Measurements from ENCODE around the gene LRRN4.

Gene LRRN4

DNA sequence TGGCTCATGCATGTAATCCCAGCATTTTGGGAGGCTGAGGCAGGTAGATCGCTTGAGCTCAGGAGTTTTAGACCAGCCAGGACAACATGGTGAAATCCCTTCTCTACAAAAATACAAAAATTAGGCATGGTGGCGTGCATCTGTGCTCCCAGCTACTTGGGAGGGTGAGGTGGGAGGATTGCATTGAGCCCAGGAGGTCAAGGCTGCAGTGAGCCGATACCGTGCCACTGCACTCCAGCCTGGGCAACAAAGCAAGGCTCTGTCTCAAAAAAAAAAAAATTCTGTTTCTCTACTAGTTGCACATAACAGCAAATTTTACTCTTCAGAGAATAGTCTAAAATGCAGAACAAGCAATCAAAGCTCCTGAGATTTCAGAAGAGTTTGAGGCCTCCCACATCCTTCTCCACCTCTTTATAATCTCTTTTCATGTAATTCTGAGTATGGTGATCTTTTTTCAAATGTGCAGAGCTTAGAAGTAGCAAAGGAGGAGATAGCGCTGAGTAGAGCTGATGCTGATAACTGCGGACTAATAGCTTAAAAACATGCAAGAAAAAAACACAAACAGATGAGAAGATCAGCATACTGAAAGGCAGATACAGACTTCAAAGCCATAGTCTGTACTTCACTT lies 23.3 kb downstream of the LRRN4 start:
- no CpG with 5 or more reads among the region's 6 CpGs for WGBS (ENCODE audit: extremely low coverage, insufficient coverage, low lambda C conversion rate)
- Histone ChIP-seq H3K79me1 (ENCODE audit: low read length) (no peaks in the 10 kb centered on the region), H3K23ac (ENCODE audit: low read length) (no peak overlapping the region), H3K4me1 (ENCODE audit: control insufficient read depth, low read depth, low read length) (no peaks in the 10 kb centered on the region), H3K27ac (ENCODE audit: low read depth, low read length) (no peak overlapping the region), H4K8ac (ENCODE audit: low read depth, low read length) (no peak overlapping the region), H3K4me3 (ENCODE audit: low read length) (no peak overlapping the region), H3K18ac (ENCODE audit: low read length) (no peak overlapping the region), H3K4ac (ENCODE audit: low read depth, low read length) (no peak overlapping the region), H2AK5ac (ENCODE audit: low read length) (no peak overlapping the region), H2BK15ac (replicated peaks; ENCODE audit: low read depth) (no peak overlapping the region), H4K5ac (ENCODE audit: low read length) (no peak overlapping the region), H3K27me3 (ENCODE audit: insufficient read depth, low read length, poor library complexity) (no peaks in the 10 kb centered on the region), H3K56ac (ENCODE audit: low read length) (no peak overlapping the region), H3K9ac (ENCODE audit: low read length) (no peak overlapping the region), H2BK120ac (ENCODE audit: low read depth, low read length) (no peak overlapping the region), H3K36me3 (ENCODE audit: control insufficient read depth, insufficient read depth, low read length) (peaks cover 2% of the 10 kb centered on the region), H3K4me2 (ENCODE audit: low read length) (no peak overlapping the region), H2BK5ac (ENCODE audit: low read length) (no peak overlapping the region), H3K79me2 (ENCODE audit: control insufficient read depth, insufficient read depth, low read length) (no peaks in the 10 kb centered on the region)
- no peak for DNase-seq

DNA sequence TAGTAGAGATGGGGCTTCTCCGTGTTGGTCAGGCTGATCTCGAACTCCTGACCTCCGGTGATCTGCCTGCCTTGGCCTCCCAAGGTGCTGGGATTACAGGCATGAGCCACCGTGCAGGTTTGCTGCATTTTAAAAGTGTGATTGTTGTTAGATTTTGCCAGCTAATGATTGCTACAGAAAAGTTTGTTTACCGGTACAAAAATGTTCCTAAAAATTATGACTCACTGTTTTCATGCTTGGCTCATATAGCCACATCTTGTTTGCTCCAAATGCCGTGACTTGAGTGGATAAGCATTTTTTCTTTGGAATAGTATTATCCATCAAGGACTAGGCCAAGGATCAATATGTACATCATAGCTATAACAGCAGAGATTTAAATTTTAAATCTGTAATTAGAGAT lies 24.3 kb downstream of the LRRN4 start:
- no peaks in the 10 kb centered on the region for H3K4me1 ChIP-seq (ENCODE audit: control insufficient read depth, low read depth, low read length)
- no CpG with 5 or more reads among the region's 6 CpGs for WGBS (ENCODE audit: extremely low coverage, insufficient coverage, low lambda C conversion rate)
- no peak overlapping the region for H2AK5ac ChIP-seq (ENCODE audit: low read length)

DNA sequence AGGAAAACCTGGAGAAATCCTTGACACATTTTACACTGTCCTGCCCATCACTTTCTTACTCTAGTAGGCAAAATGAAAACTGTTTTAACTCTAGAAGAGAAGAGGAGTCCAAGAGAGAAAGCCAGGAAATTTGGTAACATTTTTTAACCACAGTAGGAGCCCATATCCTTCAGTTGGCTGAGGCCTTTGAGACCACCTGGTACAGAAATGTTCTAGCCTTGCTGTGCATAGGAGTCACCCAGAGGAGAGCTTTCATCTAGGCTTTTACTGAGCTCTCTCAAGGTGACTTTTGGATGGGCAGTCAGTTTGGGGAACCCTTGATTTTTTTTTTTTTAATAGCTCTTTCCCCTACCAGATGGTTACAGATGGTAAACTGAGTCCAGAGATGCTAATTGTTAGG lies 25.0 kb downstream of the LRRN4 start:
- no peak overlapping the region for H2BK5ac ChIP-seq (ENCODE audit: low read length)
- H2AK5ac ChIP-seq (ENCODE audit: low read length), result no peak overlapping the region
- H3K23ac ChIP-seq (ENCODE audit: low read length), result no peak overlapping the region
- no peak overlapping the region for H2BK120ac ChIP-seq (ENCODE audit: low read depth, low read length)
- H3K79me2 ChIP-seq (ENCODE audit: control insufficient read depth, insufficient read depth, low read length), result no peaks in the 10 kb centered on the region
- H3K56ac ChIP-seq (ENCODE audit: low read length), result no peak overlapping the region
- H3K36me3 ChIP-seq (ENCODE audit: control insufficient read depth, insufficient read depth, low read length), result peaks cover 4% of the 10 kb centered on the region
- no peak overlapping the region for H3K27ac ChIP-seq (ENCODE audit: low read depth, low read length)
- H4K8ac ChIP-seq (ENCODE audit: low read depth, low read length), result no peak overlapping the region
- H3K18ac ChIP-seq (ENCODE audit: low read length), result no peak overlapping the region
- no peak for DNase-seq
- H3K4me1 ChIP-seq (ENCODE audit: control insufficient read depth, low read depth, low read length), result no peaks in the 10 kb centered on the region
- H3K79me1 ChIP-seq (ENCODE audit: low read length), result peaks cover 3% of the 10 kb centered on the region
- no peaks in the 10 kb centered on the region for H3K27me3 ChIP-seq (ENCODE audit: insufficient read depth, low read length, poor library complexity)
- H3K4me3 ChIP-seq (ENCODE audit: low read length), result no peak overlapping the region
- no peak overlapping the region for H2BK15ac ChIP-seq (replicated peaks; ENCODE audit: low read depth)
- no peak overlapping the region for H4K5ac ChIP-seq (ENCODE audit: low read length)
- H3K4ac ChIP-seq (ENCODE audit: low read depth, low read length), result no peak overlapping the region
- no peak overlapping the region for H3K9ac ChIP-seq (ENCODE audit: low read length)
- H3K4me2 ChIP-seq (ENCODE audit: low read length), result no peak overlapping the region

More for the DNA sequence above, 24.3 kb downstream of the LRRN4 start:
- no peak overlapping the region for H3K23ac ChIP-seq (ENCODE audit: low read length)
- H2BK120ac ChIP-seq (ENCODE audit: low read depth, low read length), result no peak overlapping the region
- no peak overlapping the region for H2BK15ac ChIP-seq (replicated peaks; ENCODE audit: low read depth)
- H4K8ac ChIP-seq (ENCODE audit: low read depth, low read length), result no peak overlapping the region
- H3K4ac ChIP-seq (ENCODE audit: low read depth, low read length), result no peak overlapping the region
- H3K79me1 ChIP-seq (ENCODE audit: low read length), result peaks cover 3% of the 10 kb centered on the region
- H3K18ac ChIP-seq (ENCODE audit: low read length), result no peak overlapping the region
- no peak overlapping the region for H3K27ac ChIP-seq (ENCODE audit: low read depth, low read length)
- no peak overlapping the region for H3K56ac ChIP-seq (ENCODE audit: low read length)
- H3K9ac ChIP-seq (ENCODE audit: low read length), result no peak overlapping the region
- no peak for DNase-seq
- no peak overlapping the region for H2BK5ac ChIP-seq (ENCODE audit: low read length)
- no peak overlapping the region for H3K4me2 ChIP-seq (ENCODE audit: low read length)
- H4K5ac ChIP-seq (ENCODE audit: low read length), result no peak overlapping the region
- H3K36me3 ChIP-seq (ENCODE audit: control insufficient read depth, insufficient read depth, low read length), result peaks cover 4% of the 10 kb centered on the region
- H3K79me2 ChIP-seq (ENCODE audit: control insufficient read depth, insufficient read depth, low read length), result no peaks in the 10 kb centered on the region
- H3K27me3 ChIP-seq (ENCODE audit: insufficient read depth, low read length, poor library complexity), result no peaks in the 10 kb centered on the region
- no peak overlapping the region for H3K4me3 ChIP-seq (ENCODE audit: low read length)

DNA sequence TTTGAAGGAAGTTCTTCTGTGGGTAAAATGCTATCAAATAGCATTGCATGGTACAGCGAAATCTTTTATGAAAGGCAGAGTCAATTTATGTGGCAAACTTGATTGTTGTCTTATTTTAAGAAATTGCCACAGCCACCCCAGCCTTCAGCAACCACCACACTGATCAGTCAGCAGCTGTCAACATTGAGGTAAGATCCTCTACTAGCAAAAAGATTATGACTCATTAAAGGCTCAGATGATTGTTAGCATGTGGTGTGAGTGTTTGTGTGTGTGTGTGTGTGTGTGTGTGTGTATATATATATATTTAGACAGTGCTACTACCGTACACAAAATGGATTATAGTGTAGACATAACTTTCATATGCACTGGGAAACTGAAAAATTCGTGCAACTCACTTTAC lies 27.8 kb downstream of the LRRN4 start:
- no peak overlapping the region for H4K8ac ChIP-seq (ENCODE audit: low read depth, low read length)
- no peak overlapping the region for H4K5ac ChIP-seq (ENCODE audit: low read length)
- H2AK5ac ChIP-seq (ENCODE audit: low read length), result no peak overlapping the region
- H3K56ac ChIP-seq (ENCODE audit: low read length), result no peak overlapping the region
- DNase-seq, result no peak
- H3K23ac ChIP-seq (ENCODE audit: low read length), result no peak overlapping the region
- H3K27ac ChIP-seq (ENCODE audit: low read depth, low read length), result no peak overlapping the region
- no peak overlapping the region for H2BK15ac ChIP-seq (replicated peaks; ENCODE audit: low read depth)
- no peak overlapping the region for H3K9ac ChIP-seq (ENCODE audit: low read length)
- H3K79me2 ChIP-seq (ENCODE audit: control insufficient read depth, insufficient read depth, low read length), result no peaks in the 10 kb centered on the region
- H2BK5ac ChIP-seq (ENCODE audit: low read length), result no peak overlapping the region
- H3K4me2 ChIP-seq (ENCODE audit: low read length), result no peak overlapping the region
- WGBS (ENCODE audit: extremely low coverage, insufficient coverage, low lambda C conversion rate), result no CpG with 5 or more reads among the region's 3 CpGs
- no peak overlapping the region for H3K4me3 ChIP-seq (ENCODE audit: low read length)
- no peaks in the 10 kb centered on the region for H3K4me1 ChIP-seq (ENCODE audit: control insufficient read depth, low read depth, low read length)
- H3K79me1 ChIP-seq (ENCODE audit: low read length), result peaks cover 3% of the 10 kb centered on the region
- no peak overlapping the region for H2BK120ac ChIP-seq (ENCODE audit: low read depth, low read length)
- H3K36me3 ChIP-seq (ENCODE audit: control insufficient read depth, insufficient read depth, low read length), result peaks cover 4% of the 10 kb centered on the region
- no peaks in the 10 kb centered on the region for H3K27me3 ChIP-seq (ENCODE audit: insufficient read depth, low read length, poor library complexity)
- no peak overlapping the region for H3K18ac ChIP-seq (ENCODE audit: low read length)
- H3K4ac ChIP-seq (ENCODE audit: low read depth, low read length), result no peak overlapping the region

DNA sequence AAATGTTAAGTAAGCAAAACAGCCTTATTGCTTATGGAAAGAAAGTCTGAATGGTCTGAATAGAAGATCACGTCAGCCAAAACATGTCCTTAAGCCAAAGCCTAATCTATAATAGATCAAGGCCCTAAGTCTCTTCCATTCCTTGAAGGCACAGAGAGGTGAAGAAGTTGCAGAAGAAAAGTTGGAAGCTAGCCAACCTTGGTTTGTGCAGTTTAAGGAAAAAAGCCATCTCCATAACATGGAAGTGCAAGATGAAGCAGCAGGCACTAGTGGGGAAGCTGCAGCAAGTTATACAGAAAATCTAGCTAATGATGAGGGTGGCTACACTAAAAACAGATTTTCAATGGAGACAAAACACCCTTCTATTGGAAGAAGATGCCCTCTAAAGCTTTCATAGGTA lies 29.1 kb downstream of the LRRN4 start:
- Histone ChIP-seq H4K5ac (ENCODE audit: low read length) (no peak overlapping the region), H2BK120ac (ENCODE audit: low read depth, low read length) (no peak overlapping the region), H3K27me3 (ENCODE audit: insufficient read depth, low read length, poor library complexity) (no peaks in the 10 kb centered on the region), H3K36me3 (ENCODE audit: control insufficient read depth, insufficient read depth, low read length) (peaks cover 4% of the 10 kb centered on the region), H3K27ac (ENCODE audit: low read depth, low read length) (no peak overlapping the region), H3K4me3 (ENCODE audit: low read length) (no peak overlapping the region), H3K56ac (ENCODE audit: low read length) (no peak overlapping the region), H3K4me2 (ENCODE audit: low read length) (no peak overlapping the region), H2BK5ac (ENCODE audit: low read length) (no peak overlapping the region), H3K4ac (ENCODE audit: low read depth, low read length) (no peak overlapping the region), H3K79me1 (ENCODE audit: low read length) (peaks cover 3% of the 10 kb centered on the region), H3K79me2 (ENCODE audit: control insufficient read depth, insufficient read depth, low read length) (no peaks in the 10 kb centered on the region), H3K9ac (ENCODE audit: low read length) (no peak overlapping the region), H3K18ac (ENCODE audit: low read length) (no peak overlapping the region), H3K23ac (ENCODE audit: low read length) (no peak overlapping the region), H2AK5ac (ENCODE audit: low read length) (no peak overlapping the region), H2BK15ac (replicated peaks; ENCODE audit: low read depth) (no peak overlapping the region), H4K8ac (ENCODE audit: low read depth, low read length) (no peak overlapping the region), H3K4me1 (ENCODE audit: control insufficient read depth, low read depth, low read length) (no peaks in the 10 kb centered on the region)
- no CpG with 5 or more reads among the region's 1 CpG for WGBS (ENCODE audit: extremely low coverage, insufficient coverage, low lambda C conversion rate)
- DNase-seq, result no peak

DNA sequence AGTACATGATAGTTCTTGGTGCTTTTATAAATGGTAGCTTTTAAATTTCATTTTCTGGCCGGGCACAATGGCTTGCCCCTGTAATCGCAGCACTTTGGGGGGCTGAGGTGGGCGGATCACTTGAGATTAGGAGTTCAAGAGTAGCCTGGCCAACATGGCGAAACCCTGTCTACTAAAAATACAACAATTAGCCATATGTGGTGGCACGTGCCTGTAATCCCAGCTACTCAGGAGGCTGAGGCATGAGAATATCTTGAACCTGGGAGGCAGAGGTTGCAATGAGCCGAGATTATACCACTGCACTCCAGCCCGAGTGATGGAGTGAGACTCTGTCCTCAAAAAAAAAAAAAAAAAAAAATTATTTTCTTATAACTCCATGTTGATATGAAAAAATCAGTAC lies 36.0 kb downstream of the LRRN4 start:
- Histone ChIP-seq H3K79me2 (ENCODE audit: control insufficient read depth, insufficient read depth, low read length) (no peaks in the 10 kb centered on the region), H3K4me2 (ENCODE audit: low read length) (no peak overlapping the region), H3K36me3 (ENCODE audit: control insufficient read depth, insufficient read depth, low read length) (peaks cover 2% of the 10 kb centered on the region), H3K79me1 (ENCODE audit: low read length) (no peaks in the 10 kb centered on the region), H3K23ac (ENCODE audit: low read length) (no peak overlapping the region), H3K4ac (ENCODE audit: low read depth, low read length) (no peak overlapping the region), H3K4me1 (ENCODE audit: control insufficient read depth, low read depth, low read length) (no peaks in the 10 kb centered on the region), H3K27ac (ENCODE audit: low read depth, low read length) (no peak overlapping the region), H4K8ac (ENCODE audit: low read depth, low read length) (no peak overlapping the region), H3K27me3 (ENCODE audit: insufficient read depth, low read length, poor library complexity) (no peaks in the 10 kb centered on the region), H3K56ac (ENCODE audit: low read length) (no peak overlapping the region), H3K9ac (ENCODE audit: low read length) (no peak overlapping the region), H2BK5ac (ENCODE audit: low read length) (no peak overlapping the region), H2AK5ac (ENCODE audit: low read length) (no peak overlapping the region), H3K18ac (ENCODE audit: low read length) (no peak overlapping the region), H3K4me3 (ENCODE audit: low read length) (no peak overlapping the region), H4K5ac (ENCODE audit: low read length) (no peak overlapping the region), H2BK120ac (ENCODE audit: low read depth, low read length) (no peak overlapping the region), H2BK15ac (replicated peaks; ENCODE audit: low read depth) (no peak overlapping the region)
- no peak for DNase-seq
- WGBS (ENCODE audit: extremely low coverage, insufficient coverage, low lambda C conversion rate), result no CpG with 5 or more reads among the region's 7 CpGs
